GM12878 (cell line): Measurements from ENCODE around the gene EPAS1. TPM values are rescaled to one million over a fixed set of nuclear protein-coding genes. Genes with fewer than 3 reads are reported as not detected.

Experiments used
- ATAC-seq: fragments of 200-7000 bp; cut with Tn5 transposase; 3 replicates; pipeline ENCODE4 v1.9.1; 2020; ENCODE audit warnings: mild to moderate bottlenecking, moderate library complexity
- BruUV-seq: library from RNA; stranded (reverse); fragments of 400-500 nt; replicated peaks from 2 replicates; lab custom pipeline; 2021; lab: Mats Ljungman, UMichigan
- CTCF ChIA-PET: fragments of 300-600 bp; sonication (Branson Sonifier 250); formaldehyde crosslinking; extraction: SDS; loops from one replicate; lab custom pipeline; 2021; ENCODE audit warnings: inconsistent platforms; lab: Yijun Ruan, JAX
- POLR2A ChIA-PET: fragments of 350-600 bp; formaldehyde crosslinking; extraction: SDS; loops from one replicate; lab custom pipeline; 2021; ENCODE audit warnings: inconsistent platforms; lab: Charles Lee
- RAD21 ChIA-PET: fragments of 300-600 bp; sonication (Branson Sonifier 250); formaldehyde crosslinking; loops from one replicate; lab custom pipeline; 2023; ENCODE audit warnings: antibody characterized with exemption; ENCODE audit not compliant: unreplicated experiment; lab: Charles Lee
- SMC1A ChIA-PET: fragments of 300-600 bp; sonication (Branson Sonifier 250); formaldehyde crosslinking; loops from one replicate; lab custom pipeline; 2023; ENCODE audit not compliant: unreplicated experiment, uncharacterized antibody; lab: Charles Lee
- DNase-seq: peaks from one replicate; pipeline ENCODE4 v3.0.0-alpha.2; 2011; ENCODE audit warnings: low read depth, low spot score
- FAIRE-seq: peaks from 3 replicates; lab custom pipeline; 2011; peaks lifted over from hg19 to GRCh38; lab: Jason Lieb, UNC
- H2AFZ ChIP-seq: 2 replicates; pipeline ENCODE4 v1.6.0; 2011; ENCODE audit warnings: low read depth, low read length, control low read depth; ENCODE audit not compliant: control insufficient read depth
- H3K27ac ChIP-seq: 2 replicates; pipeline ENCODE4 v1.5.1; 2011; ENCODE audit warnings: control low read depth; ENCODE audit not compliant: control insufficient read depth, insufficient read depth
- H3K27me3 ChIP-seq, 2 experiments: replicated peaks in 1 of 2; 2 replicates each; pipeline versions ENCODE4 v1.6.0 to v1.6.1; 2011; ENCODE audit warnings: low read length in 1 of 2; ENCODE audit not compliant: control insufficient read depth in 2 of 2, insufficient read depth in 2 of 2
- H3K36me3 ChIP-seq, 2 experiments: 2 replicates each; pipeline ENCODE4 v1.5.1; 2011; ENCODE audit warnings: low read length in 1 of 2; ENCODE audit not compliant: control insufficient read depth in 2 of 2, insufficient read depth in 2 of 2
- H3K4me1 ChIP-seq: 2 replicates; pipeline ENCODE4 v1.6.1; 2011; ENCODE audit warnings: mild to moderate bottlenecking, low read length, moderate library complexity, mixed read lengths; ENCODE audit not compliant: control insufficient read depth, insufficient read depth
- H3K4me2 ChIP-seq: 2 replicates; pipeline ENCODE4 v1.6.0; 2011; ENCODE audit warnings: control low read depth; ENCODE audit not compliant: control insufficient read depth, insufficient read depth
- H3K4me3 ChIP-seq: fragments of 200-600 bp; sonication (generic); 2 replicates; pipeline ENCODE4 v1.5.1; 2016
- H3K79me2 ChIP-seq: 2 replicates; pipeline ENCODE4 v1.6.0; 2011; ENCODE audit warnings: low read length; ENCODE audit not compliant: control insufficient read depth, insufficient read depth
- H3K9ac ChIP-seq: 2 replicates; pipeline ENCODE4 v1.8.0; 2011; ENCODE audit warnings: low read length, control low read depth, mixed read lengths; ENCODE audit not compliant: control insufficient read depth, insufficient read depth
- H3K9me3 ChIP-seq: replicated peaks from 3 replicates; pipeline ENCODE4 v1.5.1; 2011; ENCODE audit warnings: mild to moderate bottlenecking, low read length; ENCODE audit not compliant: control insufficient read depth, insufficient read depth
- H4K20me1 ChIP-seq: 2 replicates; pipeline ENCODE4 v1.6.0; 2011; ENCODE audit not compliant: control insufficient read depth, insufficient read depth
- BHLHE40 ChIP-seq, 2 experiments: fragments of 450-650 bp in 1 of 2; IDR thresholded peaks; 2 replicates each; pipeline ENCODE4 v1.6.1; 2011 to 2017; ENCODE audit warnings: low read depth in 2 of 2, borderline replicate concordance in 1 of 2, improper control_type of control experiment in 1 of 2, low read length in 1 of 2, mild to moderate bottlenecking in 1 of 2
- EED ChIP-seq: sonication (generic); IDR thresholded peaks from 2 replicates; pipeline ENCODE4 v1.6.1; 2016; ENCODE audit warnings: antibody characterized with exemption, low read depth
- IKZF2 ChIP-seq, 2 experiments: fragments of 450-650 bp; IDR thresholded peaks; 2 replicates each; pipeline ENCODE4 v1.6.1; 2017; ENCODE audit warnings: mild to moderate bottlenecking in 2 of 2, moderate library complexity in 2 of 2
- RUNX3 ChIP-seq: IDR thresholded peaks from 2 replicates; pipeline ENCODE4 v1.6.1; 2012; ENCODE audit warnings: low read length, inconsistent platforms
- WGBS: methylation state at CpG from one replicate; pipeline ENCODE4 v1.1.6; 2016; ENCODE audit warnings: low lambda C conversion rate; ENCODE audit not compliant: insufficient replicate concordance, insufficient coverage; ENCODE audit errors: missing lambda C conversion rate; 5-methylcytosine and 5-hydroxymethylcytosine counted together
- in situ Hi-C: fragments of 300-500 bp; cut with MboI; formaldehyde crosslinking; loops from 9 replicates; pipeline ENCODE4 v1.14.3; 2018; ENCODE audit warnings: mixed read lengths
- intact Hi-C: fragments of 100-400 bp; cut with micrococcal nuclease; formaldehyde crosslinking; loops from one replicate; pipeline ENCODE4 v1.14.2; 2022; ENCODE audit not compliant: unreplicated experiment
- polyA plus RNA-seq, 11 experiments: library from polyadenylated mRNA; depleted of rRNA in 4 of 11; unstranded in 6 of 11; stranded (reverse) in 5 of 11; fragments of >200 nt; fragmentation: Nextera tagmentation in 4 of 11; fragmentation: Illumina TruSeq in 1 of 11; extraction: Ambion mirVana in 4 of 11; extraction: Trizol in 1 of 11; gene quantifications; 1 replicate in 1 of 11; 2 replicates in 10 of 11; pipeline versions ENCODE4 v1.2.1 to v1.2.3, GENCODE V29; 2011 to 2016; ENCODE audit warnings: inconsistent platforms in 2 of 11, missing spikeins in 2 of 11, low read depth in 1 of 11
- total RNA-seq, 4 experiments: library from RNA; depleted of rRNA in 3 of 4; stranded (reverse); fragments of >200 nt in 3 of 4; fragmentation: Illumina TruSeq in 1 of 4; extraction: Trizol in 1 of 4; gene quantifications; 2 replicates each; pipeline versions ENCODE4 v1.2.1 to v1.2.3, GENCODE V29; 2013 to 2021
- TF ChIP-seq, protein P1 (sequence below): fragments of 450-650 bp; IDR thresholded peaks from 2 replicates; pipeline ENCODE4 v1.6.1; 2017; ENCODE audit warnings: mild to moderate bottlenecking, moderate library complexity
- TF ChIP-seq, protein P2 (sequence below): IDR thresholded peaks from 2 replicates; pipeline ENCODE4 v1.6.1; 2012; ENCODE audit warnings: mild to moderate bottlenecking, low read depth, low read length
- TF ChIP-seq, protein P3 (sequence below): IDR thresholded peaks from 2 replicates; pipeline ENCODE4 v1.6.1; 2011; ENCODE audit warnings: borderline replicate concordance, low read depth, mild to moderate bottlenecking, moderate library complexity, low read length; ENCODE audit not compliant: insufficient read depth, poor library complexity, severe bottlenecking
- TF ChIP-seq, protein P4 (sequence below): fragments of 450-650 bp; IDR thresholded peaks from 2 replicates; pipeline ENCODE4 v1.6.1; 2017; ENCODE audit warnings: low read depth, mild to moderate bottlenecking, moderate library complexity

The EPAS1 gene
- total and polyA plus RNA-seq, 10 of the 15 experiments (the other 5 are each of a cell fraction or from before 2014, with no cell fraction given) = 0.11 to 22.0 (median 1.3) TPM; not detected in 1

DNA sequence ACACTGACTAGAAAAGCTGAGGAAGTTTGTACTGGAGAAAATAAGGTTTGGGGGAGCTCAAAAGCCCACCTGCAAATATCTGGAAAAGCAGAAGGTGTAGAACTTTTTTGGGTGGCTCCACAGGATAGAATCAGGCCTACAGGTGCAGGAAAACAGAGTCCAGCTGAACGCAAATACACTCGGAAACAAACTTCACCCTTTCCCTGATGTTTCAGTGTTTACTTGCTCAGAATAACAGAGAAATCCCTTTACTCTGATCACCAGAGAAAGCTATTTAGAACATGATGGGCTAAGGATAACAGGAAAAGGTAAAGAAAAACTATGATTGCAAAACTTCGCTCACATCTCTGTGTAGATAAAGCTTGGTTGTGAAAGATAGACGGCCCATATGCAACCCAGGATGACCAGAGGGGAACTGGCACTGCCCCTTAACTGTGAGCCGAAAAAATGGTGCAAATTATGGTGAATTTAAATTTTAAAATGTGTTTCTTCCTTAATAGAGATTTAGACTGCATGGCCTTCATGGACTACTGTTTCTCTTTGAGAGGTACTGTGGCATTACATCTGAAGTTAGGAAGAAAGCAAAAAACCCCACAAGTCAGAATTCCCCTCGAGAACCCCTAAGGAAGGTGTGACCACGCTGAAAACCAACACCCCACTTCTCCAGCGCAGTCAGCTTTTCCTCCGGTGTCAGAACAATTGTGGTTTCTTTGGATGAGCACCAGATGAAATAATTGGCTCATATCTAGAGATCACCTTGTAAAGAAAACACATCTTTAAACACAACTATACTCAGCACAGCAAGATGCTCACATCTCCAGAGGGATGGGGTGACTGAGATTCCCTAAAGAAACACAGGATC is 97.7 kb downstream of the EPAS1 start:
- Histone ChIP-seq H3K79me2 (no peaks in the 10 kb centered on the region), H3K27me3 (peaks cover 0 to 2% of the 10 kb centered on the region in 2 experiments; a peak in 2 of 4 replicates), H2AFZ (no peak overlapping the region), H3K4me1 (no peaks in the 10 kb centered on the region), H3K9ac (no peak overlapping the region), H3K36me3 (no peaks in the 10 kb centered on the region), H4K20me1 (no peaks in the 10 kb centered on the region), H3K4me3 (no peak overlapping the region), H3K4me2 (no peak overlapping the region), H3K9me3 (no peaks in the 10 kb centered on the region), H3K27ac (no peak overlapping the region)
- FAIRE-seq = peak; percentile 41
- WGBS = 28% methylated on average over 9 of the region's 9 CpGs
- DNase-seq = peak; percentile 4
- ChIA-PET SMC1A (interaction anchor here (0.6 to 2.7 kb wide), 6 partner anchors 18 to 1274 kb away, joined by 3 to 10 read pairs (median 3); no protein-coding TSS in a partner anchor), RAD21 (interaction anchor here (1.0 kb wide), 1 partner anchor 67 kb away, joined by 3 read pairs; no protein-coding TSS in a partner anchor), POLR2A (no interaction called here), CTCF (interaction anchor here (0.9 to 2.5 kb wide), 3 partner anchors 11 to 384 kb away, joined by 4 to 7 read pairs (median 5); no protein-coding TSS in a partner anchor)
- BruUV-seq = no TSS peak
- in situ Hi-C loops = no loop called here
- intact Hi-C loops = no loop called here
- peak; percentile 53 for ATAC-seq
- TF ChIP-seq, protein P1, sequence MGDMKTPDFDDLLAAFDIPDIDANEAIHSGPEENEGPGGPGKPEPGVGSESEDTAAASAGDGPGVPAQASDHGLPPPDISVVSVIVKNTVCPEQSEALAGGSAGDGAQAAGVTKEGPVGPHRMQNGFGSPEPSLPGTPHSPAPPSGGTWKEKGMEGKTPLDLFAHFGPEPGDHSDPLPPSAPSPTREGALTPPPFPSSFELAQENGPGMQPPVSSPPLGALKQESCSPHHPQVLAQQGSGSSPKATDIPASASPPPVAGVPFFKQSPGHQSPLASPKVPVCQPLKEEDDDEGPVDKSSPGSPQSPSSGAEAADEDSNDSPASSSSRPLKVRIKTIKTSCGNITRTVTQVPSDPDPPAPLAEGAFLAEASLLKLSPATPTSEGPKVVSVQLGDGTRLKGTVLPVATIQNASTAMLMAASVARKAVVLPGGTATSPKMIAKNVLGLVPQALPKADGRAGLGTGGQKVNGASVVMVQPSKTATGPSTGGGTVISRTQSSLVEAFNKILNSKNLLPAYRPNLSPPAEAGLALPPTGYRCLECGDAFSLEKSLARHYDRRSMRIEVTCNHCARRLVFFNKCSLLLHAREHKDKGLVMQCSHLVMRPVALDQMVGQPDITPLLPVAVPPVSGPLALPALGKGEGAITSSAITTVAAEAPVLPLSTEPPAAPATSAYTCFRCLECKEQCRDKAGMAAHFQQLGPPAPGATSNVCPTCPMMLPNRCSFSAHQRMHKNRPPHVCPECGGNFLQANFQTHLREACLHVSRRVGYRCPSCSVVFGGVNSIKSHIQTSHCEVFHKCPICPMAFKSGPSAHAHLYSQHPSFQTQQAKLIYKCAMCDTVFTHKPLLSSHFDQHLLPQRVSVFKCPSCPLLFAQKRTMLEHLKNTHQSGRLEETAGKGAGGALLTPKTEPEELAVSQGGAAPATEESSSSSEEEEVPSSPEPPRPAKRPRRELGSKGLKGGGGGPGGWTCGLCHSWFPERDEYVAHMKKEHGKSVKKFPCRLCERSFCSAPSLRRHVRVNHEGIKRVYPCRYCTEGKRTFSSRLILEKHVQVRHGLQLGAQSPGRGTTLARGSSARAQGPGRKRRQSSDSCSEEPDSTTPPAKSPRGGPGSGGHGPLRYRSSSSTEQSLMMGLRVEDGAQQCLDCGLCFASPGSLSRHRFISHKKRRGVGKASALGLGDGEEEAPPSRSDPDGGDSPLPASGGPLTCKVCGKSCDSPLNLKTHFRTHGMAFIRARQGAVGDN = no peak
- TF ChIP-seq, protein P2, sequence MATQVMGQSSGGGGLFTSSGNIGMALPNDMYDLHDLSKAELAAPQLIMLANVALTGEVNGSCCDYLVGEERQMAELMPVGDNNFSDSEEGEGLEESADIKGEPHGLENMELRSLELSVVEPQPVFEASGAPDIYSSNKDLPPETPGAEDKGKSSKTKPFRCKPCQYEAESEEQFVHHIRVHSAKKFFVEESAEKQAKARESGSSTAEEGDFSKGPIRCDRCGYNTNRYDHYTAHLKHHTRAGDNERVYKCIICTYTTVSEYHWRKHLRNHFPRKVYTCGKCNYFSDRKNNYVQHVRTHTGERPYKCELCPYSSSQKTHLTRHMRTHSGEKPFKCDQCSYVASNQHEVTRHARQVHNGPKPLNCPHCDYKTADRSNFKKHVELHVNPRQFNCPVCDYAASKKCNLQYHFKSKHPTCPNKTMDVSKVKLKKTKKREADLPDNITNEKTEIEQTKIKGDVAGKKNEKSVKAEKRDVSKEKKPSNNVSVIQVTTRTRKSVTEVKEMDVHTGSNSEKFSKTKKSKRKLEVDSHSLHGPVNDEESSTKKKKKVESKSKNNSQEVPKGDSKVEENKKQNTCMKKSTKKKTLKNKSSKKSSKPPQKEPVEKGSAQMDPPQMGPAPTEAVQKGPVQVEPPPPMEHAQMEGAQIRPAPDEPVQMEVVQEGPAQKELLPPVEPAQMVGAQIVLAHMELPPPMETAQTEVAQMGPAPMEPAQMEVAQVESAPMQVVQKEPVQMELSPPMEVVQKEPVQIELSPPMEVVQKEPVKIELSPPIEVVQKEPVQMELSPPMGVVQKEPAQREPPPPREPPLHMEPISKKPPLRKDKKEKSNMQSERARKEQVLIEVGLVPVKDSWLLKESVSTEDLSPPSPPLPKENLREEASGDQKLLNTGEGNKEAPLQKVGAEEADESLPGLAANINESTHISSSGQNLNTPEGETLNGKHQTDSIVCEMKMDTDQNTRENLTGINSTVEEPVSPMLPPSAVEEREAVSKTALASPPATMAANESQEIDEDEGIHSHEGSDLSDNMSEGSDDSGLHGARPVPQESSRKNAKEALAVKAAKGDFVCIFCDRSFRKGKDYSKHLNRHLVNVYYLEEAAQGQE = no peak
- TF ChIP-seq RUNX3 (peak; percentile 62; the same call in 1 of the 2 replicates), IKZF2 (IDR thresholded peaks at IDR 0.05) (peak; percentile 73 to 77), EED (peak; percentile 32; the same call in 1 of the 2 replicates), BHLHE40 (IDR thresholded peaks at IDR 0.05; ENCODE audit: borderline replicate concordance in 1 of 2, low read depth in 2 of 2, low read length in 1 of 2) (0 out of 4 replicates have a peak, but pooled peaks of 1 of the 2 experiments have one; percentile 7)
- TF ChIP-seq, protein P3, sequence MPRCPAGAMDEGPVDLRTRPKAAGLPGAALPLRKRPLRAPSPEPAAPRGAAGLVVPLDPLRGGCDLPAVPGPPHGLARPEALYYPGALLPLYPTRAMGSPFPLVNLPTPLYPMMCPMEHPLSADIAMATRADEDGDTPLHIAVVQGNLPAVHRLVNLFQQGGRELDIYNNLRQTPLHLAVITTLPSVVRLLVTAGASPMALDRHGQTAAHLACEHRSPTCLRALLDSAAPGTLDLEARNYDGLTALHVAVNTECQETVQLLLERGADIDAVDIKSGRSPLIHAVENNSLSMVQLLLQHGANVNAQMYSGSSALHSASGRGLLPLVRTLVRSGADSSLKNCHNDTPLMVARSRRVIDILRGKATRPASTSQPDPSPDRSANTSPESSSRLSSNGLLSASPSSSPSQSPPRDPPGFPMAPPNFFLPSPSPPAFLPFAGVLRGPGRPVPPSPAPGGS = no peak
- TF ChIP-seq, protein P4, sequence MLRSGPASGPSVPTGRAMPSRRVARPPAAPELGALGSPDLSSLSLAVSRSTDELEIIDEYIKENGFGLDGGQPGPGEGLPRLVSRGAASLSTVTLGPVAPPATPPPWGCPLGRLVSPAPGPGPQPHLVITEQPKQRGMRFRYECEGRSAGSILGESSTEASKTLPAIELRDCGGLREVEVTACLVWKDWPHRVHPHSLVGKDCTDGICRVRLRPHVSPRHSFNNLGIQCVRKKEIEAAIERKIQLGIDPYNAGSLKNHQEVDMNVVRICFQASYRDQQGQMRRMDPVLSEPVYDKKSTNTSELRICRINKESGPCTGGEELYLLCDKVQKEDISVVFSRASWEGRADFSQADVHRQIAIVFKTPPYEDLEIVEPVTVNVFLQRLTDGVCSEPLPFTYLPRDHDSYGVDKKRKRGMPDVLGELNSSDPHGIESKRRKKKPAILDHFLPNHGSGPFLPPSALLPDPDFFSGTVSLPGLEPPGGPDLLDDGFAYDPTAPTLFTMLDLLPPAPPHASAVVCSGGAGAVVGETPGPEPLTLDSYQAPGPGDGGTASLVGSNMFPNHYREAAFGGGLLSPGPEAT = peak; percentile 69; the same call in 1 of the 2 replicates
